ENCODE results near the gene ST6GAL1. TPM values are rescaled to one million over a fixed set of nuclear protein-coding genes. Genes with fewer than 3 reads are reported as not detected.

Gene ST6GAL1
- total RNA-seq, 2 donors from 2014 or later: 57.2 to 81.8 TPM

DNA sequence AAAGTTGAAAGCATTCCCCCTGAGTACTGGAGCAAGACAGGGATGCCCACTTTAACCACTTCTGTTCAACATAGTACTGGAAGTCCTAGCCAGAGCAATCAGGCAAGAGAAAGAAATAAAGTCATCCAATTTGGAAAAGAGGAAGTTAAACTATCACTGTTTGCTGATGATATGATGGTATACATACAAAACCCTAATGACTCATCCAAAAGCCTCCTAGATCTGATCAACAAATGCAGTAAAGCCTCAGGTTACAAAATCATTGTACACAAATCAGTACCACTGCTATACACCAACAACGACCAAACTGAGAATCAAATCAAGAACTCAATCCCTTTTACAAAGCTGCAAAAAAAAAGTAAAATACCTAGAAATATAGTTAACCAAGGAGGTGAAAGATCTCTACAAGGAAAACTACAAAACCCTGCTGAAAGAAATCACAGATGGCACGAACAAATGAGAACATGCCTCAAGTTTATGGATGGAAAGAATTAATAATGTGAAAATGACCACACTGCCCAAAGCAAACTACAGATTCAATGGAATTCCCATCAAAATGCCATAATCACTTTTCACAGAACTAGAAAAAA, 168.7 kb downstream of the ST6GAL1 start:
- Histone ChIP-seq H3K27ac (no peak overlapping the region), H3K4me3 (no peak overlapping the region)

DNA sequence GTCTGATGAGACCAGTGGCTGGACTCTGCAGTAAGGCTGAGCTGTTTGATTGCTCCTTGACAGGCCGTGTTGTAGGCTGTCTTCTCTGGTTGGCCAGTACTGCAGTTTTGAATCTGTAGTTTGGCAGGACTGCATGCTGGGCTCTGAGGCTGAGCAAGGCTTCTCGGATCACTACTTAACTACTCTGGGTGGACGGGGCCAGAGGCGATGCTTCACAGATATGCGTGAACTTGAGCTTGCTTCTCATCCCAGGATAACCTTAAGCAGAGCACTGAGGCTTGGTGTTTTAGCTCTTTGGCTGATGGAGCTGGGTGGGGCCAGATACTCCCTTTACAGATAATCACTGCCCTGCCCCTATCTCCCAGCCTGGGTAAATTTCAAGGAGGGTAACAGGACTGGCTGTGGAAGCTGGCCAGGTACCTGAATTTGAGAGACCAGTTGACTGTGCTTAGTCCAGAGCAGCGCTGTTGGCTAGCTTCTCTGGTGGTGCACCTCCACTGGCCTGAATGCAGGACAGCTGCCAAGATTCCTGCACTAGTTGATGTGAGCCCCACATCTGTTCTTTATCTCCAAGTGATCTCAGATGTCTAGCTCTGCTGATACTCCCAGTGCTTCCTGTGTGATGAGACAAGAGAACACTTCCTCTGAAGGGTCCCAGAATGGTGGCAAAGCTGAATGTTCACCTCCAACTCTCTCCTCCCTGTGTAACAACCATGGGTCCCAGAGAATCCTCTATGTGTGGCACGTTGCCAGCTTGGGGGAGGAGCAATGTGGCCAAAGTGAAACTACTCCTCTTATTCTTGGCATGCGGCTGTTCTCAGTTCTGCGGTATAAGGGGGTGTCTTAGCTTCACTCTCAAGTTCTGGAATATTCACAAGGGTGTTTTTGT, 171.1 kb downstream of the ST6GAL1 start:
- Histone ChIP-seq H3K36me3 (no peaks in the 10 kb centered on the region), H3K27ac (no peak overlapping the region), H3K4me1 (no peaks in the 10 kb centered on the region), H3K9me3 (no peaks in the 10 kb centered on the region), H3K27me3 (no peaks in the 10 kb centered on the region), H3K9ac (ENCODE audit: low read depth in 2 of 2, low read length in 2 of 2) (no peak overlapping the region), H3K4me3 (no peak overlapping the region)
- DNase-seq: peak; percentile 70
- intact Hi-C loops (cut with DNase I): no loop called here
- TF ChIP-seq, protein P1, sequence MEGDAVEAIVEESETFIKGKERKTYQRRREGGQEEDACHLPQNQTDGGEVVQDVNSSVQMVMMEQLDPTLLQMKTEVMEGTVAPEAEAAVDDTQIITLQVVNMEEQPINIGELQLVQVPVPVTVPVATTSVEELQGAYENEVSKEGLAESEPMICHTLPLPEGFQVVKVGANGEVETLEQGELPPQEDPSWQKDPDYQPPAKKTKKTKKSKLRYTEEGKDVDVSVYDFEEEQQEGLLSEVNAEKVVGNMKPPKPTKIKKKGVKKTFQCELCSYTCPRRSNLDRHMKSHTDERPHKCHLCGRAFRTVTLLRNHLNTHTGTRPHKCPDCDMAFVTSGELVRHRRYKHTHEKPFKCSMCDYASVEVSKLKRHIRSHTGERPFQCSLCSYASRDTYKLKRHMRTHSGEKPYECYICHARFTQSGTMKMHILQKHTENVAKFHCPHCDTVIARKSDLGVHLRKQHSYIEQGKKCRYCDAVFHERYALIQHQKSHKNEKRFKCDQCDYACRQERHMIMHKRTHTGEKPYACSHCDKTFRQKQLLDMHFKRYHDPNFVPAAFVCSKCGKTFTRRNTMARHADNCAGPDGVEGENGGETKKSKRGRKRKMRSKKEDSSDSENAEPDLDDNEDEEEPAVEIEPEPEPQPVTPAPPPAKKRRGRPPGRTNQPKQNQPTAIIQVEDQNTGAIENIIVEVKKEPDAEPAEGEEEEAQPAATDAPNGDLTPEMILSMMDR (IDR thresholded peaks at IDR 0.05): no peak

More for the DNA sequence above, 168.7 kb downstream of the ST6GAL1 start:
- Histone ChIP-seq H3K9me3 (no peaks in the 10 kb centered on the region), H3K9ac (ENCODE audit: low read depth in 2 of 2, low read length in 2 of 2) (no peak overlapping the region), H3K27me3 (no peaks in the 10 kb centered on the region), H3K36me3 (no peaks in the 10 kb centered on the region), H3K4me1 (no peaks in the 10 kb centered on the region)
- TF ChIP-seq, protein P1 (IDR thresholded peaks at IDR 0.05): no peak
- intact Hi-C loops (cut with DNase I): no loop called here
- no peak for DNase-seq

DNA sequence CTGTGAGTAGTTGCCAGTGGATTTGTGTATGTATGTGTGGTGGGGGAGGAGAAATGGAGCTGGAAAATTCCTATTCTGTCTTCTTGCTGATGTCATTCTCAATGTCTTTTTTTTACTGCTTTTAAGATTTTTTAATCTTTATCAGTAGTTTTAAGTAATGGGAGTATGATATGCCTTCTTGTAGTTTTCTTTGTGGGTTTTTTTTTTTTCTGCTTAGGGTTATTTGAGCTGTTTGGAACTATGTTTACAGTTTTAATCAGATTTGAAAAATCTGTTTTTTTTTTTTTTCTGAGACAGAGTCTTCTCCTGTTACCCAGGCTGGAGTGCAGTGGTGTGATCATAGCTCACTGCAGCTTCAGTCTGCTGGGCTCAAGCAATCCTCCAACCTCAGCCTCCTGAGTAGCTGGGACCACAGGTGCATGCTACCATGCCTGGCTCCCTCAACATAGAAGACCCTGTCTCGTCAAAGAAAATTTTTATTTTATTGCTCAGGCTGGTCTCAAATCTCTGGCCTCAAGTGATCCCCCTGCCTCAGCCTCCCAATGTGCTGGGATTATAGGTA, 171.8 kb downstream of the ST6GAL1 start:
- Histone ChIP-seq H3K27ac (no peak overlapping the region), H3K27me3 (no peaks in the 10 kb centered on the region), H3K4me3 (no peak overlapping the region), H3K4me1 (no peaks in the 10 kb centered on the region), H3K9me3 (no peaks in the 10 kb centered on the region), H3K9ac (ENCODE audit: low read depth in 2 of 2, low read length in 2 of 2) (no peak overlapping the region), H3K36me3 (no peaks in the 10 kb centered on the region)
- TF ChIP-seq, protein P1 (IDR thresholded peaks at IDR 0.05): no peak
- no peak for DNase-seq
- intact Hi-C loops (cut with DNase I): no loop called here

DNA sequence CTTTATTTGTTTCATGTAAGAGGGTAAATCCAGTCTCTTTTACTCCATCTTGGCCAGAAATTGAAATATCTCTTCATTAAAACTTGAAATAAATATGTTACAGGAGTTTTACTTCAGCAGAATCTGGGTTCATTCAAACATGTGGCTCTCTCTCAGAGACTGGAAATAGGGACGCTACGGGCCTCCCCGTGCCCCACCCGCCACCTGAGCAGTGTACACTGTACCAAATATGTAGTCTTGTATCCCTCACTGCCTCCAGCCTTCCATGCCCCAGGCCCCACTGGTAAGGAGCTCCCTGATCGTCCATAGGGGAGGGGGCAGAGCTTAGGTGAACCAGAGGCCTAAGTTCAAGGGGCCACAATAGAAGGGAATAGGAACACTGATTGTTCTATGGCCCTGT, 172.9 kb downstream of the ST6GAL1 start:
- Histone ChIP-seq H3K9ac (ENCODE audit: low read depth in 2 of 2, low read length in 2 of 2) (no peak overlapping the region), H3K4me3 (no peak overlapping the region), H3K27me3 (no peaks in the 10 kb centered on the region), H3K36me3 (no peaks in the 10 kb centered on the region), H3K4me1 (no peaks in the 10 kb centered on the region), H3K9me3 (no peaks in the 10 kb centered on the region), H3K27ac (no peak overlapping the region)
- intact Hi-C loops (cut with DNase I): no loop called here
- DNase-seq: no peak
- TF ChIP-seq, protein P1 (IDR thresholded peaks at IDR 0.05): no peak

DNA sequence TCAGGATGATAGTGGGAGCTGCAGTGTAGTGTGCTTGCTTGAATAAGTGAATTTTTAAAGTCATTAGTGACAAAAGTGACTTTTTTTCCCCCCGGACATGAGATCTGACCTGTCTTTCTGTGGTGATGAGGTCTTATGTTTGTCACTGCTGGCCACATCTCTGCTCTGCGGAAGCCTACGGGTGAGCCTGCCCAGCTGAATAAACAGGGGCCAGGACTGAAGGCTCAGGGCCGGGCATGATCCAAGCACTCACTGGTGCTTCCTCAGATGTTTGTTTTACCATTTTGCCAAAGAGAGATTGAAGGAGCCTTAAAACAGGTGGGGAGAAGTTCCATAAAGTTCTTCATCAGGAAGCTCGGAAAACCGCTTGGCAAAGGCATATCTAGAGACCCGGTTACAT, 174.0 kb downstream of the ST6GAL1 start:
- H3K27me3 ChIP-seq: no peaks in the 10 kb centered on the region
- no peak overlapping the region for H3K9ac ChIP-seq (ENCODE audit: low read depth in 2 of 2, low read length in 2 of 2)
- no peak for DNase-seq
- intact Hi-C loops (cut with DNase I): no loop called here
- no peaks in the 10 kb centered on the region for H3K36me3 ChIP-seq
- no peaks in the 10 kb centered on the region for H3K9me3 ChIP-seq
- no peak overlapping the region for H3K27ac ChIP-seq
- TF ChIP-seq, protein P1 (IDR thresholded peaks at IDR 0.05): no peak
- H3K4me1 ChIP-seq: no peaks in the 10 kb centered on the region
- no peak overlapping the region for H3K4me3 ChIP-seq

All from colonic mucosa (tissue), 4 donors.